Measurements from ENCODE around the gene GPD2.

Gene GPD2

GRCh38 chr2:156436497-156437085 lies 412 bp downstream of the GPD2 start:
- no peak for DNase-seq (ENCODE audit: low read depth, low spot score)

GRCh38 chr2:156437272-156437930 lies 1.2 kb downstream of the GPD2 start:
- no peak for DNase-seq (ENCODE audit: low read depth, low spot score)

GRCh38 chr2:156437931-156438410 lies 1.8 kb downstream of the GPD2 start:
- no peak for DNase-seq (ENCODE audit: low read depth, low spot score)

- DNase-seq (ENCODE audit: low read depth, low spot score): no peak
Observed at GRCh38 chr2:156443089-156443488, 6.9 kb downstream of the GPD2 start.

- no peak for DNase-seq (ENCODE audit: low read depth, low spot score)
Observed at GRCh38 chr2:156445296-156446220, 9.4 kb downstream of the GPD2 start.

- no peak for DNase-seq (ENCODE audit: low read depth, low spot score)
Observed at GRCh38 chr2:156447761-156448160, 11.6 kb downstream of the GPD2 start.

GRCh38 chr2:156448766-156449165 lies 12.6 kb downstream of the GPD2 start:
- no peak for DNase-seq (ENCODE audit: low read depth, low spot score)

GRCh38 chr2:156452971-156453370 lies 16.8 kb downstream of the GPD2 start:
- no peak for DNase-seq (ENCODE audit: low read depth, low spot score)

GRCh38 chr2:156455361-156455975 lies 19.3 kb downstream of the GPD2 start:
- no peak for DNase-seq (ENCODE audit: low read depth, low spot score)

GRCh38 chr2:156456616-156457015 lies 20.4 kb downstream of the GPD2 start:
- no peak for DNase-seq (ENCODE audit: low read depth, low spot score)

GRCh38 chr2:156457523-156458517 lies 21.6 kb downstream of the GPD2 start:
- no peak for DNase-seq (ENCODE audit: low read depth, low spot score)

GRCh38 chr2:156459720-156460119 lies 23.5 kb downstream of the GPD2 start:
- DNase-seq (ENCODE audit: low read depth, low spot score): no peak

GRCh38 chr2:156464106-156464505 lies 27.9 kb downstream of the GPD2 start:
- DNase-seq (ENCODE audit: low read depth, low spot score): no peak

GRCh38 chr2:156465573-156465972 lies 29.4 kb downstream of the GPD2 start:
- DNase-seq (ENCODE audit: low read depth, low spot score): no peak

GRCh38 chr2:156466739-156467405 lies 30.7 kb downstream of the GPD2 start:
- DNase-seq (ENCODE audit: low read depth, low spot score): no peak

- DNase-seq (ENCODE audit: low read depth, low spot score): no peak
Observed at GRCh38 chr2:156470975-156471583, 34.9 kb downstream of the GPD2 start.

- DNase-seq (ENCODE audit: low read depth, low spot score): no peak
Observed at GRCh38 chr2:156471762-156472161, 35.6 kb downstream of the GPD2 start.

GRCh38 chr2:156472686-156473085 lies 36.5 kb downstream of the GPD2 start:
- DNase-seq (ENCODE audit: low read depth, low spot score): no peak

GRCh38 chr2:156473445-156473844 lies 37.3 kb downstream of the GPD2 start:
- DNase-seq (ENCODE audit: low read depth, low spot score): no peak

- no peak for DNase-seq (ENCODE audit: low read depth, low spot score)
Observed at GRCh38 chr2:156474401-156474800, 38.2 kb downstream of the GPD2 start.

Measured in activated naive CD8-positive, alpha-beta T cell treated with anti-CD3 and anti-CD28 coated beads, Interleukin-2, amount 50 U/mL, for 16 hours (primary cell).